Hepatocyte (in vitro differentiated cells): ENCODE data around the gene CD8B. TPM values are rescaled to one million over a fixed set of nuclear protein-coding genes. Genes with fewer than 3 reads are reported as not detected.

Experiments
- DNase-seq: peaks from one replicate; pipeline ENCODE4 v3.0.0-alpha.2; 2016; ENCODE audit warnings: low spot score
- H2AFZ ChIP-seq: fragments of 200-600 bp; sonication (generic); 2 replicates; pipeline ENCODE4 v1.6.0; 2016; ENCODE audit warnings: antibody characterized with exemption, mild to moderate bottlenecking
- H3K27ac ChIP-seq: fragments of 200-600 bp; sonication (generic); 2 replicates; pipeline ENCODE4 v1.5.1; 2016; ENCODE audit warnings: mild to moderate bottlenecking
- H3K27me3 ChIP-seq: fragments of 200-600 bp; sonication (generic); 2 replicates; pipeline ENCODE4 v1.6.1; 2016
- H3K36me3 ChIP-seq: fragments of 200-600 bp; sonication (generic); replicated peaks from 2 replicates; pipeline ENCODE4 v1.5.1; 2016; ENCODE audit warnings: low read depth; ENCODE audit not compliant: insufficient read depth
- H3K4me1 ChIP-seq: fragments of 200-600 bp; sonication (generic); 2 replicates; pipeline ENCODE4 v1.5.1; 2016; ENCODE audit warnings: mild to moderate bottlenecking, moderate library complexity; ENCODE audit not compliant: insufficient read depth
- H3K4me2 ChIP-seq: fragments of 200-600 bp; sonication (generic); 2 replicates; pipeline ENCODE4 v1.6.0; 2016
- H3K4me3 ChIP-seq: fragments of 200-600 bp; sonication (generic); 2 replicates; pipeline ENCODE4 v1.5.1; 2016; ENCODE audit warnings: mild to moderate bottlenecking
- H3K79me2 ChIP-seq: fragments of 200-600 bp; sonication (generic); 2 replicates; pipeline ENCODE4 v1.6.0; 2017; ENCODE audit warnings: mild to moderate bottlenecking
- H3K9me2 ChIP-seq: fragments of 200-600 bp; sonication (generic); replicated peaks from 2 replicates; pipeline ENCODE4 v1.6.0; 2017; ENCODE audit warnings: mild to moderate bottlenecking; ENCODE audit not compliant: insufficient read depth
- H3K9me3 ChIP-seq: fragments of 200-600 bp; sonication (generic); 2 replicates; pipeline ENCODE4 v1.5.1; 2016; ENCODE audit warnings: low read depth, mild to moderate bottlenecking
- H4K20me1 ChIP-seq: fragments of 200-600 bp; sonication (generic); 2 replicates; pipeline ENCODE4 v1.6.0; 2016; ENCODE audit warnings: mild to moderate bottlenecking; ENCODE audit not compliant: insufficient read depth, poor library complexity, severe bottlenecking
- CTCF ChIP-seq: fragments of 200-600 bp; sonication (generic); IDR thresholded peaks from 2 replicates; pipeline ENCODE4 v1.5.1; 2016; ENCODE audit warnings: antibody characterized with exemption, mild to moderate bottlenecking; ENCODE audit not compliant: poor library complexity
- EZH2 ChIP-seq: fragments of 200-600 bp; sonication (generic); IDR thresholded peaks from 2 replicates; pipeline ENCODE4 v1.6.1; 2016; ENCODE audit warnings: antibody characterized with exemption, mild to moderate bottlenecking, borderline replicate concordance
- EZH2phosphoT487 ChIP-seq: fragments of 200-600 bp; sonication (generic); IDR thresholded peaks from one replicate; pipeline ENCODE4 v1.6.1; 2018; ENCODE audit warnings: antibody characterized with exemption, mild to moderate bottlenecking, low read depth, moderate library complexity; ENCODE audit not compliant: unreplicated experiment, severe bottlenecking
- WGBS: methylation state at CpG from one replicate; pipeline ENCODE4 v1.1.6; 2016; ENCODE audit warnings: low lambda C conversion rate; ENCODE audit errors: missing lambda C conversion rate; 5-methylcytosine and 5-hydroxymethylcytosine counted together
- polyA plus RNA-seq: library from polyadenylated mRNA; unstranded; fragments of >200 nt; fragmentation: Nextera tagmentation; extraction: Ambion mirVana; gene quantifications from 2 replicates; pipeline ENCODE4 v1.2.1, GENCODE V29; 2016
- total RNA-seq: library from RNA; depleted of rRNA; stranded (reverse); fragments of >200 nt; gene quantifications from 2 replicates; pipeline ENCODE4 v1.2.3, GENCODE V29; 2014

CD8B gene
- total and polyA plus RNA-seq, 2 experiments from 2014 or later: 1.00 to 3.0 TPM

DNA sequence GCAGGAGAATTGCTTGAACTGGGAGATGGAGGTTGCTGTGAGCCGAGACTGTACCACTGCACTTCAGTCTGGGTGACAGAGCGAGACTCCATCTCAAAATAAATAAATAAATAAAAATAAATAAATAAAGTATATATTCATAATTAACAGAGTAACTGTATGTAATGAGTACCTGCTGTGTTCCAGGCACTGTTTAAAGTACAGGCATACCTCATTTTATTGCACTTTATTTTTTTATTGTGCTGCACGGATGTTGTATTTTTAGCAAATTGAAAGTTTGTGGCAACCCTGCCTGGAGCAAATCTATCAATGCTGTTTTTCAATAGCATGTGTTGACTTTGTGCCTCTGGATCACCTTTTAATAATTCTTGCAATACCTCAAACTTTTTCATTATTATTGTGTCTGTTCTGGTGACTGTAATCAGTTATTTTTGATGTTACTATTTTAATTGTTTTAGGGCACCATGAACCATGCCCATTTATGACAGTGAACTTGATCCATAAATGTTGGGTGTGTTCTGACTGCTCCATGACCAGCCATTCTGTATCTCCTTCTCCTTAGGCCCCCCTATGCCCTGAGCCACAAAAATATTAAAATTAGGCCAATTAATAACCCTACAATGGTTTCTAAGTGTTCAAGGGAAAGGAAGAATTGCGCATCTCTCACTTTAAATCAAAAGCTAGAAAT, 43.4 kb downstream of the CD8B start:
- no peak for TF ChIP-seq EZH2
- no peak for TF ChIP-seq CTCF
- TF ChIP-seq EZH2phosphoT487: no peak
- 86% methylated on average over 4 of the region's 4 CpGs for WGBS
- no peaks in the 10 kb centered on the region for H3K36me3 ChIP-seq
- H3K4me1 ChIP-seq: peaks cover 6% of the 10 kb centered on the region
- H3K4me2 ChIP-seq: no peak overlapping the region
- no peak for DNase-seq
- H3K79me2 ChIP-seq: no peaks in the 10 kb centered on the region
- no peak overlapping the region for H3K27ac ChIP-seq
- no peak overlapping the region for H2AFZ ChIP-seq
- no peaks in the 10 kb centered on the region for H3K27me3 ChIP-seq
- H3K9me2 ChIP-seq: no peaks in the 10 kb centered on the region
- H3K9me3 ChIP-seq: no peaks in the 10 kb centered on the region
- H3K4me3 ChIP-seq: no peak overlapping the region
- no peaks in the 10 kb centered on the region for H4K20me1 ChIP-seq

DNA sequence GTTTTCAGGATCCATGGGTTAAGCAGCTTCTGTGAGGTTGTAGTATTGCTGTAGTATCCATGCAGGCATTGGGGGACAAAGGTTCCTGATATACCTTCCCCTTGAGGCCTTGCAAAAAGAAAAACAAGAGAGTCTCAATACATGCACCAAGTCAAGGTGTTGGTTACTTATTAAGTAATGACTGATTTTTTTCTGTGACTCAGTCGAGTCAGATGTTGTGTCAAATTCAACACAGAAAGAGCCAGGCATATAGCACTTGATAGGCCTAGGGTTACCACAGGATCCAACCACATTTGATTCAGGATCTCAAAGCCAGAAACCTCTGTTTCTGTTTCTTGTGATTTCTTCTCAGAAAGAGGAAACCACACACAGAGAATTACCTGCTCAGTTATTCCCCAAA, 46.1 kb downstream of the CD8B start:
- Histone ChIP-seq H4K20me1 (no peaks in the 10 kb centered on the region), H3K4me2 (no peak overlapping the region), H2AFZ (peak overlapping the region; percentile 37), H3K27ac (peak overlapping the region; percentile 72), H3K9me2 (no peaks in the 10 kb centered on the region), H3K79me2 (no peaks in the 10 kb centered on the region), H3K4me1 (peaks cover 6% of the 10 kb centered on the region), H3K36me3 (no peaks in the 10 kb centered on the region), H3K4me3 (no peak overlapping the region), H3K9me3 (no peaks in the 10 kb centered on the region), H3K27me3 (no peaks in the 10 kb centered on the region)
- WGBS: 50% methylated on average over 1 of the region's 1 CpG
- DNase-seq: no peak
- TF ChIP-seq EZH2 (no peak), CTCF (no peak), EZH2phosphoT487 (no peak)

- Histone ChIP-seq H3K4me1 (no peaks in the 10 kb centered on the region), H3K4me2 (no peak overlapping the region), H3K27ac (no peak overlapping the region), H3K36me3 (no peaks in the 10 kb centered on the region), H3K9me3 (no peaks in the 10 kb centered on the region), H4K20me1 (no peaks in the 10 kb centered on the region), H3K79me2 (no peaks in the 10 kb centered on the region), H3K27me3 (no peaks in the 10 kb centered on the region), H3K9me2 (no peaks in the 10 kb centered on the region), H2AFZ (no peak overlapping the region), H3K4me3 (no peak overlapping the region)
- 93% methylated on average over 37 of the region's 43 CpGs for WGBS
- no peak for DNase-seq
- TF ChIP-seq CTCF: no peak
- no peak for TF ChIP-seq EZH2phosphoT487
- TF ChIP-seq EZH2: no peak
Measured at GRCh38 chr2:86809481-86810121, 52.1 kb downstream of the CD8B start.
